ENCODE data around the gene ANKRD33B. TPM values are rescaled to one million over a fixed set of nuclear protein-coding genes. Genes with fewer than 3 reads are reported as not detected.

The ANKRD33B gene
- total and polyA plus RNA-seq, 2 of the 8 experiments (the other 6 are each of a cell fraction or from before 2014, with no cell fraction given), result 6.9 to 20.6 TPM

- WGBS, 2 experiments (ENCODE audit: extremely low coverage in 1 of 2, insufficient coverage in 1 of 2, insufficient read length in 1 of 2, insufficient replicate concordance in 2 of 2, low coverage in 1 of 2, low lambda C conversion rate in 2 of 2, missing lambda C conversion rate in 1 of 2), result 85% methylated on average over 18 of the region's 18 CpGs; no CpG with 5 or more reads in 1 of the 2 experiments
- no peak for FAIRE-seq
- H3K27ac ChIP-seq (ENCODE audit: low read depth, low read length), result no peak overlapping the region; the same call in 1 of the 2 replicates
- no peak for TF ChIP-seq YY1 (IDR thresholded peaks at IDR 0.05; ENCODE audit: low read depth, low read length)
Measured at GRCh38 chr5:10655972-10656830, 92.3 kb downstream of the ANKRD33B start.

More at GRCh38 chr5:10655972-10656830, 92.3 kb downstream of the ANKRD33B start:
- Histone ChIP-seq H2BK5ac (ENCODE audit: low read depth, low read length) (0 out of 2 replicates have a peak overlapping the region, but pooled peaks have one; percentile 60), H3K4me1 (replicated peaks in 1 of 4; ENCODE audit: control insufficient read depth in 3 of 4, insufficient read depth in 4 of 4, low read length in 3 of 4) (peaks cover 2 to 13% (median 6%) of the 10 kb centered on the region in 4 experiments), H3K4me2 (ENCODE audit: insufficient read depth in 1 of 2, low read depth in 2 of 2, low read length in 2 of 2) (no peak overlapping the region), H3K23ac (ENCODE audit: insufficient read length) (no peak overlapping the region), H4K5ac (ENCODE audit: insufficient read length, low read depth, low read length) (peak overlapping the region; percentile 1), H2BK15ac (ENCODE audit: low read length) (no peak overlapping the region), H3K14ac (ENCODE audit: insufficient read length) (no peak overlapping the region), H3K56ac (replicated peaks; ENCODE audit: insufficient read length, low read depth, low read length) (no peak overlapping the region), H4K20me1 (replicated peaks in 1 of 2; ENCODE audit: control insufficient read depth in 1 of 2, insufficient read depth in 2 of 2, low read length in 2 of 2) (peaks cover 0 to 3% of the 10 kb centered on the region in 2 experiments), H3K36me3 (ENCODE audit: control insufficient read depth in 2 of 4, insufficient read depth in 4 of 4, low read length in 3 of 4) (peaks cover 0 to 3% (median under 1%) of the 10 kb centered on the region in 4 experiments; a peak in 4 of 8 replicates), H3K79me2 (ENCODE audit: control insufficient read depth in 1 of 2, insufficient read depth in 2 of 2, low read length in 2 of 2) (no peaks in the 10 kb centered on the region; a peak in 1 of 4 replicates), H2BK120ac (replicated peaks; ENCODE audit: low read depth, low read length) (no peak overlapping the region), H3K9ac (replicated peaks in 1 of 4; ENCODE audit: extremely low read depth in 1 of 4, low read depth in 3 of 4, low read length in 3 of 4) (peak overlapping the region in 1 of 4 experiments; percentile 31; a peak in 2 of 7 replicates), H4K91ac (replicated peaks; ENCODE audit: insufficient read length, low read length) (no peak overlapping the region), H2BK12ac (ENCODE audit: low read depth, low read length) (peak overlapping the region; percentile 87; the same call in 1 of the 2 replicates), H3K9me3 (ENCODE audit: insufficient read depth in 2 of 2, low read depth in 1 of 2, low read length in 1 of 2) (no peaks in the 10 kb centered on the region), H3K4me3 (ENCODE audit: extremely low read depth in 1 of 4, insufficient read depth in 2 of 4, low read depth in 3 of 4, low read length in 4 of 4) (no peak overlapping the region), H3K27me3 (replicated peaks in 1 of 4; ENCODE audit: control insufficient read depth in 3 of 4, extremely low read depth in 1 of 4, insufficient read depth in 3 of 4, low read length in 3 of 4) (no peaks in the 10 kb centered on the region), H3K18ac (ENCODE audit: extremely low read depth, low read length) (peak overlapping the region; percentile 78; the same call in 1 of the 2 replicates), H3K4ac (replicated peaks; ENCODE audit: insufficient read length, low read depth, low read length) (no peak overlapping the region), H3K23me2 (ENCODE audit: low read depth, low read length) (0 out of 2 replicates have a peak, but pooled peaks cover 2% of the 10 kb centered on the region), H4K8ac (ENCODE audit: extremely low read depth, insufficient read depth, low read length) (no peak overlapping the region), H2AK5ac (ENCODE audit: low read depth, low read length) (peak overlapping the region; percentile 82; the same call in 1 of the 2 replicates), H3K79me1 (ENCODE audit: low read depth, low read length) (peaks cover 4% of the 10 kb centered on the region; the same call in 1 of the 2 replicates), H2AFZ (ENCODE audit: low read length) (no peak overlapping the region), H2BK20ac (ENCODE audit: low read length) (peak overlapping the region; percentile 48; the same call in 1 of the 2 replicates)
- ChIA-PET POLR2A (ENCODE audit: partially characterized antibody) (interaction anchor here (0.6 kb wide), 1 partner anchor 10 kb away, joined by 3 read pairs; no protein-coding TSS in a partner anchor), CTCF (ENCODE audit: partially characterized antibody) (interaction anchor here (0.6 to 2.1 kb wide), 14 partner anchors 9 to 240 kb away, joined by 3 to 9 read pairs (median 4); no protein-coding TSS in a partner anchor)
- no peak for DNase-seq (ENCODE audit: low read depth in 1 of 2, low spot score in 2 of 2)
